Progenitor cell of endocrine pancreas (in vitro differentiated cells): ENCODE data around the gene ACTR1A. TPM values are rescaled to one million over a fixed set of nuclear protein-coding genes. Genes with fewer than 3 reads are reported as not detected.

Source experiments
- DNase-seq: peaks from one replicate; pipeline ENCODE4 v3.0.0; 2021; ENCODE audit warnings: low spot score; ENCODE audit not compliant: unreplicated experiment
- H3K27ac Mint-ChIP-seq: 2 replicates; pipeline ENCODE4 v1.8.0; 2021; ENCODE audit warnings: mild to moderate bottlenecking, moderate library complexity, mixed read lengths
- H3K27me3 Mint-ChIP-seq: 2 replicates; pipeline ENCODE4 v1.8.0; 2021; ENCODE audit warnings: mixed read lengths
- H3K36me3 Mint-ChIP-seq: 2 replicates; pipeline ENCODE4 v1.8.0; 2022; ENCODE audit warnings: mixed read lengths; ENCODE audit not compliant: insufficient read depth
- H3K4me1 Mint-ChIP-seq: 2 replicates; pipeline ENCODE4 v1.8.0; 2021; ENCODE audit warnings: low read depth, mixed read lengths
- H3K4me3 Mint-ChIP-seq: 2 replicates; pipeline ENCODE4 v1.8.0; 2021; ENCODE audit warnings: low read depth, mild to moderate bottlenecking, moderate library complexity, mixed read lengths
- H3K9me3 Mint-ChIP-seq: 2 replicates; pipeline ENCODE4 v1.8.0; 2021; ENCODE audit warnings: low read depth, mixed read lengths
- long read RNA-seq: library from polyadenylated mRNA; unstranded; transcript quantifications from one replicate; pipeline ENCODE4 v2.0.0, GENCODE V29; 2020
- total RNA-seq: library from RNA; stranded (reverse); gene quantifications from 2 replicates; pipeline ENCODE4 v1.2.1, GENCODE V29; 2021
- TF ChIP-seq, protein P1 (sequence below): fragments of 200-600 bp; sonication (generic); IDR thresholded peaks from one replicate; pipeline ENCODE4 v1.5.0; 2021; ENCODE audit warnings: antibody characterized with exemption, mild to moderate bottlenecking; ENCODE audit not compliant: unreplicated experiment

ACTR1A gene
- total RNA-seq, result 87.2 and 104 TPM in 2 replicates
- long read RNA-seq, transcript ACTR1A-201 (11 exons, 2,829 nt), result major isoform, 176 of 207 reads
- long read RNA-seq, partial matches to known transcripts, result 8 of 207 reads
- long read RNA-seq, other reads (novel, unspliced or antisense), result 23 of 207 reads

DNA sequence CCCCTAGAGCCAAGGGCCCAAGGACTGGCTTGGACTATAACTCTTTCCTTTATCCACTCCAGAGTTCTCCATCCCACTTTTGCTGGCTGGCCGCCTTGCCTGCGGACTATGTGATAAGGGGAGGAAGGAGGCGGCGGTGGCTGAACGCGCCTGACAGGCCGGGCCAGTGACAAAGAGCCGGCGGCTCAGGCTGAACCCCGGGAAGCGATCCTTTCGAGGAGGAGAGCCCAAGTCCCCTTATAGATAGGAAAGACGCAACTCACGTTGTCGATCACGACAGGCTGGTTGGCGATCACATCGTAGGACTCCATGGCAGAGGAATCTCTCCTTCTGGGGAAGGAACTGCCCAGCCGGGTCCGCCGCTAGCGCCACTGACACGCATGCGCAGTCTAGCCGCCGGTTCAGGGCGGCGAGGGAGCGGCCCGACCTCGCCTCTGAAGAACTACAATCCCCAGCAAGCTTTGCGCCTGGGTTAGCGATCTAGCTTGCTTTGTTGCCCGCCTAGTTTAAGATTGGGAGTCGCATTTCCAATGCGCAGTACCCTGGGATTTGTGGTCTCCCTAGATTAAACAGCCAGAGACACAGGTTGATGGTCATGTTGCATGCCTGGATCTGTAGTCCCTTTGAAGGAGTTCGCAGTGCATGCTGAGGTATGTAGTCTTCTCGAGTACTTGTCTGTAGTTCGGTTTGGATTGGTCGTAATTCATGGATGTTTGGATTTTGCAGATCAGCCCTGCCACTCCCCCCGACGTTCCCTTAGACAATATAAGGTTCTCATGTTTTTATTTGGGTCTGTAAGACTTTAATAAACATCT, at the start of gene ACTR1A:
Gene ACTR1A (minus strand): TSS at position 376 of the 815 bp plus-strand sequence. CDS start 65 bp downstream, at position 311.
- Mint-ChIP-seq H3K4me1 (peaks cover 11% of the 10 kb centered on the region), H3K27ac (no peak within 1 kb of the TSS), H3K9me3 (no peaks in the 10 kb centered on the region), H3K4me3 (no peak within 1 kb of the TSS), H3K36me3 (peaks cover 2% of the 10 kb centered on the region), H3K27me3 (no peaks in the 10 kb centered on the region)
- TF ChIP-seq, protein P1, sequence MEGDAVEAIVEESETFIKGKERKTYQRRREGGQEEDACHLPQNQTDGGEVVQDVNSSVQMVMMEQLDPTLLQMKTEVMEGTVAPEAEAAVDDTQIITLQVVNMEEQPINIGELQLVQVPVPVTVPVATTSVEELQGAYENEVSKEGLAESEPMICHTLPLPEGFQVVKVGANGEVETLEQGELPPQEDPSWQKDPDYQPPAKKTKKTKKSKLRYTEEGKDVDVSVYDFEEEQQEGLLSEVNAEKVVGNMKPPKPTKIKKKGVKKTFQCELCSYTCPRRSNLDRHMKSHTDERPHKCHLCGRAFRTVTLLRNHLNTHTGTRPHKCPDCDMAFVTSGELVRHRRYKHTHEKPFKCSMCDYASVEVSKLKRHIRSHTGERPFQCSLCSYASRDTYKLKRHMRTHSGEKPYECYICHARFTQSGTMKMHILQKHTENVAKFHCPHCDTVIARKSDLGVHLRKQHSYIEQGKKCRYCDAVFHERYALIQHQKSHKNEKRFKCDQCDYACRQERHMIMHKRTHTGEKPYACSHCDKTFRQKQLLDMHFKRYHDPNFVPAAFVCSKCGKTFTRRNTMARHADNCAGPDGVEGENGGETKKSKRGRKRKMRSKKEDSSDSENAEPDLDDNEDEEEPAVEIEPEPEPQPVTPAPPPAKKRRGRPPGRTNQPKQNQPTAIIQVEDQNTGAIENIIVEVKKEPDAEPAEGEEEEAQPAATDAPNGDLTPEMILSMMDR, result no peak
- DNase-seq, result peak; percentile 93

DNA sequence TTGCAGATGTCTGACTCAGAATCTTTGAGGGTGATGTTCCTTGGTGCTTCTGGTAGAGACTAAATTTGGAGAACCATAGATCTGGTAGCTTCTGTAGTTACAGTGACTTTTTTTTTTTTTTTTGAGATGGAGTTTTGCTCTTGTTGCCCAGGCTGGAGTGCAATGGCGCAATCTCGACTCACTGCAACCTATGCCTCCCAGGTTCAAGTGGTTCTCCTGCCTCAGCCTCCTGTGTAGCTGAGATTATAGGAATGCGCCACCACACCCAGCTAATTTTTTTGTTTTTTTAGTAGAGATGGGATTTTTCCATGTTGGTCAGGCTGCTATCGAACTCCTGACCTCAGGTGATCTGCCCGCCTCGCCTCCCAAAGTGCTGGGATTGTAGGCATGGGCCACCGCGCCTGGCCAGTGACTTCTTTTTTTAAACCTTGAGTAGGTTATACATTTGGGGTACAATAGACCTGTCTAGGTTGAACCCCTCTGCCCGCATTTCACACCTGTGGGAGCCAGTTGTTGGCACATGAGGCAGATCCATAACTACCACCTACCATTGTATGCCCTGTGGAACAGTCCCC, 48.2 kb upstream of the ACTR1A start:
- no peaks in the 10 kb centered on the region for H3K27me3 Mint-ChIP-seq
- TF ChIP-seq, protein P1, result no peak
- no peaks in the 10 kb centered on the region for H3K9me3 Mint-ChIP-seq
- no peaks in the 10 kb centered on the region for H3K4me1 Mint-ChIP-seq
- no peak overlapping the region for H3K27ac Mint-ChIP-seq
- peaks cover 9% of the 10 kb centered on the region for H3K36me3 Mint-ChIP-seq
- no peak overlapping the region for H3K4me3 Mint-ChIP-seq
- DNase-seq, result no peak

DNA sequence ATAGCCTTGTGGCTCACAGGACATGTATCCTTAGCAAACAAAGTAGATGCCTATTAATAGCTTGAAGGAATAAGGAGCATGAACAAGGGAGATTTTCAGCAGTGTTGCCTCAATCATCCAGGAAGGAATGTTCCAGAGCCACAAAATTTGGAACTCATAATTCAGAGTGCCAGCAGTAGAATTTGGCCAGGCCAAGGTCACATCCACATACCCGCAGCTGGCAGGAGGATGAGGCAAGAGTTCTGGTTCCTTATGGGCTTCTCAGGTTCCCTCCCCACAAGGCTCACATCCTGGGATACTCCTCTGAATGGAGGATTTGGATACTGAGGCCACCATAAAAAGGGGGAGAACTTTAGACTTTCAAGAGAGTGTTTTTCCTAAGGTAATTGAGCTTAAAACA, 47.0 kb upstream of the ACTR1A start:
- H3K9me3 Mint-ChIP-seq, result no peaks in the 10 kb centered on the region
- no peak overlapping the region for H3K27ac Mint-ChIP-seq
- peaks cover 9% of the 10 kb centered on the region for H3K36me3 Mint-ChIP-seq
- no peaks in the 10 kb centered on the region for H3K4me1 Mint-ChIP-seq
- no peak for DNase-seq
- TF ChIP-seq, protein P1, result no peak
- no peaks in the 10 kb centered on the region for H3K27me3 Mint-ChIP-seq
- no peak overlapping the region for H3K4me3 Mint-ChIP-seq

DNA sequence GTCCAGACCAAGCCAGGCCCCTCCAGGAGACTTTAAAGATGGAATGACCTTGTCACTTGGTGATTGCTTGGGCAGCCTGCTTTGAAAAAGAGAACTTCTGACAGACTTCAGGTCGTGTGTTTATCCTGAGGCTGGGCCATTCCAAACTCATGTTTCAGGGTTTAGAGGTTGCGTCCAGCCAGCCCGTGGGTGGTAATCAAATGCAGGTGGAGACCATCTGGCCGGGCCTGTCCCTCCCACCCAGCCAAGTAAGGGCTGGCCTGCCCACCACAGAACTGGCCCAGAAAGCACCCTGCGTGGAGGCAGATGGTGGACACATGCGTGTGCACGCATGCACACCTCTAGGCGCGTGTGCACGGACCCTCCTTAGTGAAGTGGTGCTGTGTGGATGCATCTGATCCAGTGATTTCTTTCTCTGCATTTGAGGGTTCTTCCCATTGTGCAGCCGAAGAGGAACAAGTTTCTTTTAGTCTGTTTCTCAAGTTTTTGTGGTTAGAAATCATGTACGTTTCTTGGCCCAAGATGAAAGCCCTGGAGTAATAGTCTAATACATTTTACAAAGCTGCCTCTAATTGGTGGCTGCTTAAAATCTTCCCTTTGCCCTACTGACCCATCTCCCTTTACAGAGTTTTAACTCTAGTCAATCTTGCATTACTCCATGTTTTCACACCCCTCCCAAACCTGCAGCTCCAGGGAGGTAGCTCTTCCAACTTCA, 44.3 kb upstream of the ACTR1A start:
- TF ChIP-seq, protein P1, result no peak
- no peaks in the 10 kb centered on the region for H3K27me3 Mint-ChIP-seq
- peaks cover 8% of the 10 kb centered on the region for H3K36me3 Mint-ChIP-seq
- H3K9me3 Mint-ChIP-seq, result no peaks in the 10 kb centered on the region
- H3K27ac Mint-ChIP-seq, result no peak overlapping the region
- no peak for DNase-seq
- no peak overlapping the region for H3K4me3 Mint-ChIP-seq
- no peaks in the 10 kb centered on the region for H3K4me1 Mint-ChIP-seq

DNA sequence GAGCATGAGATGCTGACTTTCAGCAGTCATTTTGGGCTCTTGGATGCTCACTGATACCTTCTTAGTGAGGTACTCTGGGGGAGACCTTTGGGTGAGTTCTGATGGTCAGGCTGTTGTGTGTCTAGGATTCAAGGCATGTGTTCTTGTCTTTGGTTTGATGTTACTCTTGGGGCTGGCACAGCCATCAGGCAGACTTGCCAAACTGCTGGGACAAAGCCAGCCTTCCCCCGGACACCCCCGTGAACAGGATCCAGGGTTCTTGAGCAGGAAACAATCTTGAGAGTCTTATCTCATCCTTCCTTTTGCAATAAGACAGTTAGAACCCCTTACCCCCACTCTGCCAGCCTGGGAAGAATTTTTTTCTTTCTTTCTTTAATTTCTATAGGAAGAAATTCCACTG, 43.5 kb upstream of the ACTR1A start:
- Mint-ChIP-seq H3K36me3 (peaks cover 7% of the 10 kb centered on the region), H3K4me3 (no peak overlapping the region), H3K4me1 (no peaks in the 10 kb centered on the region), H3K27ac (no peak overlapping the region), H3K27me3 (no peaks in the 10 kb centered on the region), H3K9me3 (no peaks in the 10 kb centered on the region)
- DNase-seq, result no peak
- TF ChIP-seq, protein P1, result no peak
